ELR (cell line): ENCODE measurements around the gene DDX6.
A peak's percentile ranks its signal among the peaks of the same experiment; 100 is the strongest.
"Not testable (repeated sequence)": the region's sequence is repeated elsewhere in the genome, so short reads cannot be mapped to it uniquely, and the experiment has no call there.

Experiments used
- DNase-seq: peaks from one replicate; pipeline ENCODE4 v3.0.0-alpha.2; 2015; ENCODE audit warnings: low read depth

DDX6 gene

GRCh38 chr11:118791111-118791960, at the start of gene DDX6:
Gene DDX6 (minus strand): TSS chr11:118791164. CDS start chr11:118786251, 4,913 bp downstream.
- DNase-seq: peak; percentile 85

- DNase-seq: no peak
Observed at GRCh38 chr11:118838905-118839553, 48.1 kb upstream of the DDX6 start.

GRCh38 chr11:118837868-118838267, 46.9 kb upstream of the DDX6 start:
- no peak for DNase-seq

- peak; percentile 2 for DNase-seq
Observed at GRCh38 chr11:118834427-118835028, 43.6 kb upstream of the DDX6 start.

GRCh38 chr11:118827118-118827517, 36.2 kb upstream of the DDX6 start:
- no peak for DNase-seq

GRCh38 chr11:118822936-118823510, 32.1 kb upstream of the DDX6 start:
- not testable (repeated sequence) for DNase-seq

- peak; percentile 8 for DNase-seq
Observed at GRCh38 chr11:118820412-118821357, 29.7 kb upstream of the DDX6 start.

GRCh38 chr11:118820025-118820379, 29.0 kb upstream of the DDX6 start:
- not testable (repeated sequence) for DNase-seq

- DNase-seq: no peak
Observed at GRCh38 chr11:118819334-118820024, 28.5 kb upstream of the DDX6 start.

GRCh38 chr11:118818130-118818529, 27.2 kb upstream of the DDX6 start:
- no peak for DNase-seq

GRCh38 chr11:118813551-118813950, 22.6 kb upstream of the DDX6 start:
- DNase-seq: no peak

GRCh38 chr11:118812485-118812884, 21.5 kb upstream of the DDX6 start:
- DNase-seq: no peak

GRCh38 chr11:118807800-118808778, 17.1 kb upstream of the DDX6 start:
- DNase-seq: no peak

GRCh38 chr11:118806400-118806799, 15.4 kb upstream of the DDX6 start:
- DNase-seq: no peak

GRCh38 chr11:118804094-118804493, 13.1 kb upstream of the DDX6 start:
- DNase-seq: no peak

GRCh38 chr11:118799372-118799771, 8.4 kb upstream of the DDX6 start:
- DNase-seq: no peak

GRCh38 chr11:118797510-118797909, 6.5 kb upstream of the DDX6 start:
- no peak for DNase-seq

- peak; percentile 92 for DNase-seq
Observed at GRCh38 chr11:118792570-118793124, 1.7 kb upstream of the DDX6 start.

- DNase-seq: peak; percentile 14
Observed at GRCh38 chr11:118791961-118792569, 1.1 kb upstream of the DDX6 start.
